Ovary (tissue), 3 donors: ENCODE results near the gene KRT6A.

ENCODE experiments used
- EP300 ChIP-seq: sonication (generic); formaldehyde crosslinking; IDR thresholded peaks from one replicate; pipeline ENCODE4 v1.6.1; 2017; ENCODE audit warnings: antibody characterized with exemption
- POLR2A ChIP-seq: fragments of 450-650 bp; IDR thresholded peaks from one replicate; pipeline ENCODE4 v1.6.1; 2017; ENCODE audit warnings: antibody characterized with exemption, mild to moderate bottlenecking, moderate library complexity
- TF ChIP-seq, protein P1 (sequence below), 3 donors: fragments of 450-650 bp in 2 of 3; fragments of 200-600 bp in 1 of 3; IDR thresholded peaks; one replicate each; pipeline versions ENCODE4 v1.5.1 to v1.8.0; 2016 to 2022; ENCODE audit warnings: antibody characterized with exemption in 3 of 3, mild to moderate bottlenecking in 1 of 3
- donor health status: DM: no; HTN: no; CAD: no.

DNA sequence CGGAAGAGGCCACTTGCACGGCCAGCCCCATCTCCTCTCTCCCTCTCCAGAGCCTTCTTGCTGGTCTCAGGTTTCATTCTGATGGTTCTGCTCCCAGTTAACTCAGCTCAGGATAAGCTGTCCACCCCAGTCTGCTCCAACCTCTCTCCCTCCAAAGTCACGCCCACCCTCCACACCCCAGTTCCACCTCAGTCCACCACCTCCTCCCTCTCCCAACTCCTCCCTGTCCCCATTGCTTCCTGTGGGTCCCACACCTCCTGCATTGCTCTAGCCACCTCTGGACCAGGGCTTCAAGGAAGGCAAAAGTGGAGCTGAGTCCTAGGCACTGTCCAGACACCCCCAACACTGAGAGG lies 46.7 kb upstream of the KRT6A start:
- TF ChIP-seq, protein P1, sequence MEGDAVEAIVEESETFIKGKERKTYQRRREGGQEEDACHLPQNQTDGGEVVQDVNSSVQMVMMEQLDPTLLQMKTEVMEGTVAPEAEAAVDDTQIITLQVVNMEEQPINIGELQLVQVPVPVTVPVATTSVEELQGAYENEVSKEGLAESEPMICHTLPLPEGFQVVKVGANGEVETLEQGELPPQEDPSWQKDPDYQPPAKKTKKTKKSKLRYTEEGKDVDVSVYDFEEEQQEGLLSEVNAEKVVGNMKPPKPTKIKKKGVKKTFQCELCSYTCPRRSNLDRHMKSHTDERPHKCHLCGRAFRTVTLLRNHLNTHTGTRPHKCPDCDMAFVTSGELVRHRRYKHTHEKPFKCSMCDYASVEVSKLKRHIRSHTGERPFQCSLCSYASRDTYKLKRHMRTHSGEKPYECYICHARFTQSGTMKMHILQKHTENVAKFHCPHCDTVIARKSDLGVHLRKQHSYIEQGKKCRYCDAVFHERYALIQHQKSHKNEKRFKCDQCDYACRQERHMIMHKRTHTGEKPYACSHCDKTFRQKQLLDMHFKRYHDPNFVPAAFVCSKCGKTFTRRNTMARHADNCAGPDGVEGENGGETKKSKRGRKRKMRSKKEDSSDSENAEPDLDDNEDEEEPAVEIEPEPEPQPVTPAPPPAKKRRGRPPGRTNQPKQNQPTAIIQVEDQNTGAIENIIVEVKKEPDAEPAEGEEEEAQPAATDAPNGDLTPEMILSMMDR (IDR thresholded peaks at IDR 0.05) = no peak
- no peak for TF ChIP-seq EP300
- no peak for TF ChIP-seq POLR2A
